ENCODE measurements around the gene SPATA32.
"Not testable (repeated sequence)": the region's sequence is repeated elsewhere in the genome, so short reads cannot be mapped to it uniquely, and the experiment has no call there.

The SPATA32 gene, protein sequence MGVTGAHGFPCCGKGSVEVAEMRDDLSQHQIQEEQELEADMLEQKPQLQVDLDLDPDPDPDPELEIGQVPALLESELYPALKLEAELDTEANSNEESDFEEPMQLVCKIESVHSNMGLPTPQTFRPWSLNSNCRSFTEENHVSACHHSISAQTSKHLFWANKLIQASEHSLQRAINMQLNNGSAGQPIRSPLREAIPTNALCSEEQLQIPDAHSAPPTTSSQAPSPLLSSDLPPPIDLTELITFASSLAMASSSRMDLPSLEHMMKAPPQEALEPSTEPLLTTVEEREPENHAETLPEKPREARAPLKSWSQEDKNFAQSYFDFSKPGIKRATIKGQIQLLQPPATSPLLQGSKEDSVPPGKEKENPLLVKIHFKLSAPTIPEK

DNA sequence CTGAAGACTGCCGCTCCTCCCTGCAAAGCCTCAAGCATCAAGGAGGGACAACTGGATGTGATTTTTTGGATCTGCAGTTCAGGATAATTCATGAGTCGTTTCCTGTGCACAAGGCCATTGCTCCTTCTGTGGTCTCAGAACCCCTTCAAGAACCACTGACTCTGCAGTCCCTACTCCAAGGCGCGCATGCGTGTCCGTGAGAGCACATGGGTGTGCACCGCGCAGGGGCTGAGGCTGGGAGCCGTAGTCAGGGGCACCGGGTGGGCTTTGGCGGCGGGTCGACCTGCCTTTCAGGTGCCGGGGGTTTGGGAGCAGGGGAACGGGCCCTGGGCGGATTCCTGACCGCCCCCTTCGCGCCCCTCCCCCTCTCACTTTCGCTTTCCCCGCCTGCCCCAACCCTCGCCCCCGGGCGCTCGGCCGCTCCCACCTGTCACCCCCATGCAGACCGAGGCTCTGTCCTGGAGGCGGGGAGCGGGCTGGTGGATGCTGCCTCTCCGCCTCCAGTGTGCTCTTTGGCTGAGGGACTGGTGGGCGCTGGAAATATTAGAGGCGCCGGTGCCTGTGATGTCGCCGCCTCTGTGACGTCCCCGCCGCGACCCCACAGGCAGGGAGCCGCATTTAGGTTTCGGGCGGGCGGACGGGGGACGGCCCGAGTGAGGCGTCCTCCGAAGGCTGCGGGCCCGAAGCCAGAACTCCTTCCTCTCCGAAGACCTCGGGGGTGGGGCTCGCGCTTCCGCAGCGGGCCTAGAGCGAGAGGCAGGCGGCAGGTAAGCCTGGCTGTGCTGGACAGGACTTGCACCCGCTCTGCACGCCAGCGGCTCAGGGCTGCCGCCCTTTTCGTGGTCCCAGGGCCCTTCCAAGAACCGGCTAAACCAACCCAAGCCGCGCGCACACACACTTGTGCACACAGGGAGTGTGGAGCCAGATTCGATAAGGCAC lies at the start of gene SPATA32:
TSS of gene SPATA32 (minus strand) at position 518 of the 939 bp plus-strand sequence. CDS start at position 440, 78 bp downstream.
- peak; percentile 39 to 41 for DNase-seq (ENCODE audit: low read depth in 1 of 2, low spot score in 1 of 2)

- DNase-seq (ENCODE audit: low read depth in 1 of 2, low spot score in 1 of 2), result no peak
Observed at GRCh38 chr17:45311401-45311759, 49.5 kb upstream of the SPATA32 start.

GRCh38 chr17:45310380-45311324 lies 48.8 kb upstream of the SPATA32 start:
- DNase-seq (ENCODE audit: low read depth in 1 of 2, low spot score in 1 of 2), result no peak

GRCh38 chr17:45309400-45309799 lies 47.5 kb upstream of the SPATA32 start:
- no peak for DNase-seq (ENCODE audit: low read depth in 1 of 2, low spot score in 1 of 2)

DNA sequence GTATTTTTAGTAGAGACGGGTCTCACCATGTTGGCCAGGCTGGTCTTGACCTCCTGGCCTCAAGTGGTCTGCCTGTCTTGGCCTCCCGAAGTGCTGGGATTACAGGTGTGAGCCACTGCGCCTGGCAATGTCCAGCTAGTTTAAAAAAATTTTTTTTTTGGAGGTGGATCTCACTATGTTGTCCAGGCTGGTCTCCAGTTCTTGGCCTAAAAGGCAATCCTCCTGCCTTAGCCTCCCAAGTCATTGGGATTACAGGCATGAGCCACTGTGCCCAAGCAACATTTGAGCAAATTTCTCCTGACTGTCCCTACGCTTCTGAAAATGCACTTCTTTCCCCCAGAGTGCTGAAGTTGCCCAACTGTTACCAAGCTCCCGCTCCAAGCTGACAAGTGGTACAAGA lies 46.9 kb upstream of the SPATA32 start:
- DNase-seq (ENCODE audit: low read depth in 1 of 2, low spot score in 1 of 2), result no peak

DNA sequence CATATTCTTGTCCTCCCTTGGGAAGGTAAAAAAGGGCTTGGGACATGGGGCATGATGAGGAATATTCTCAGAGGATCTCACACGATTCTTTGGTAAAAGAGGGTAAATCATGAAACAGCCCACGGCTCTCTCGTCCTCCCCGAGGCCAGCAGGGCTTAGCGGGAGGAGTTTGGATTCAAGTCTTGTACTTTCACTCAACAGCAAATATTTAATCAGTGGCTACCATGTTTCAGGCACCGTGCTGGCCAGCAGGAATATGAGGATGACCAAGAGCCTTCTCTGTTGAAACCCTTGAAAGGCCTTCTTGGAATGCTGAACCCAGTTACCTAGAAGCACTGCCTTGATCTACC lies 46.1 kb upstream of the SPATA32 start:
- DNase-seq (ENCODE audit: low read depth in 1 of 2, low spot score in 1 of 2), result no peak

DNA sequence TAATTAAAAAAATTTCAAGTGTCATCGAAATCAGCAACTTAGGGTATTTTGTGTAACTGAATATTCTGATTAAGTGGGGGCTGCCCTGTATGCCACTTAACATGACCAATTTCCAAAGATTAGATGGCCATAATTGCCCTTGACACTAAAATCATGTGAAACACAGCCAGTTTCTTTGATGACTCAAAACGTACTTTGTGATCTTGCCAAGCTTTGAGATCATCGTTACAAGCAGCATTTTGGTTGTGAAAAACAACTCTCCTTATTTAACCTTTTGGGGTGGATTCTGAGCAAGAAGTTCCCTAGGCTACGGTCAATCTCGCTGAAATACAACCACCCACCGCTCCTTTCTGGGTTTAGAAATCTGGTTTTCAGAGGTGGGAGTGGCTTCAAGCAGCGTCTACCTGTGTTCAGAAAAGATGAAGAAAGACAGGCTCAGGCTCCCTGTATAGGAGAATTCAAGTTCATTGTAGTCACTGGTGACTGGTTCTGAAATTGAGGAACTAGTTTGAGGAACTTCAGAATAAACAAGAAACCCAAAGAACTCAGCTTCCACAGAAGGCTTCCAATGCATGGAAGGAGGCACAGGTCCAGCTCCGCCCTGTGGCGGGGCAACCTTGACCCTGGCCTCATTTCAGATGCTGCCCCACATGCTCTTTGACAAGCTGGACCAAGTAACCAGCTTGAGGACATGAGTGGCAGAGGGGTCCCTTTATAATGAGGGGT lies 45.6 kb upstream of the SPATA32 start:
- DNase-seq (ENCODE audit: low read depth in 1 of 2, low spot score in 1 of 2), result peak in 1 of 2 donors; percentile 71

- DNase-seq (ENCODE audit: low read depth in 1 of 2, low spot score in 1 of 2), result no peak
Observed at GRCh38 chr17:45306623-45307022, 44.7 kb upstream of the SPATA32 start.

- no peak for DNase-seq (ENCODE audit: low read depth in 1 of 2, low spot score in 1 of 2)
Observed at GRCh38 chr17:45306094-45306493, 44.2 kb upstream of the SPATA32 start.

- no peak for DNase-seq (ENCODE audit: low read depth in 1 of 2, low spot score in 1 of 2)
Observed at GRCh38 chr17:45305530-45306087, 43.7 kb upstream of the SPATA32 start.

DNA sequence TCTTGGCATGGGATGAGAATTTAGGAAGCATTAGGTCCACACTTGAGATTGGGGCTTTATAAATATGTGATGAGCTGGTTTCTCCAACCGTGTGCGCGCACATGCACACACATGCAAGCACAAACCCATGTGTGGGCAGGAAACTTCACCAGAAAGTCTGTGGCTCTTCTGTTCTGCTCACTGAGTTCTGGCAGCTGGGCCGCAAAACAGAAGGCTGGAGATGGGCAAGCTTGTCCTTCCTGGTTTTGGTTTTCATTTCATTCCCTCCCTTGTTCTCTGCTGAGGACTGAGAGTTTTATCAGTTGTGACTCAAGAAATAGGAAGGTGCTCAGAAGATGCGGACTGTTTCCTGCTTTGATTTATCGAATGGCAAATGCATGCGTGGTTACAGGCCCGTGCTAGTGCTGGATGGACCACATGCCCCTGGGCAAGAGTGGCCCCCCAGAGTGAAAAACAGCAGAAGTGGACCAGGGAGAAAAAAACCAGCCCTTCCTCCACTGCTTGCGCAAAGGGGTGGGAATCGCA lies 40.8 kb upstream of the SPATA32 start:
- DNase-seq (ENCODE audit: low read depth in 1 of 2, low spot score in 1 of 2), result no peak

DNA sequence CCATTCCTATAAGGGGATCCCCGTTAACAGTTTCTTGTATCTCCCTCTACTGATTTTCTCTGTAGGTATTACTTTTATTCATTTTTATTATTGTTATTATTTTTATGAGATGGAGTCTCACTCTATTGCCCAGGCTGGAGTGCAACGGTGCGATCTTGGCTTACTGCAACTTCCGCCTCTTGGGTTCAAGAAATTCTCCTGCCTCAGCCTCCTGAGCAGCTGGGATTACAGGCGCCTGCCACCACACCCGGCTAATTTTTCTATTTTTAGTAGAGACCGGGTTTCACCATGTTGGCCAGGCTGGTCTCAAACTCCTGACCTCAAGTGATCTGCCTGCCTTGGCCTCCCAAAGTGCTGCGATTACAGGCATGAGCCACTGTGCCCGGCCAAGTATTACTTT lies 40.3 kb upstream of the SPATA32 start:
- DNase-seq (ENCODE audit: low read depth in 1 of 2, low spot score in 1 of 2), result not testable (repeated sequence)

DNA sequence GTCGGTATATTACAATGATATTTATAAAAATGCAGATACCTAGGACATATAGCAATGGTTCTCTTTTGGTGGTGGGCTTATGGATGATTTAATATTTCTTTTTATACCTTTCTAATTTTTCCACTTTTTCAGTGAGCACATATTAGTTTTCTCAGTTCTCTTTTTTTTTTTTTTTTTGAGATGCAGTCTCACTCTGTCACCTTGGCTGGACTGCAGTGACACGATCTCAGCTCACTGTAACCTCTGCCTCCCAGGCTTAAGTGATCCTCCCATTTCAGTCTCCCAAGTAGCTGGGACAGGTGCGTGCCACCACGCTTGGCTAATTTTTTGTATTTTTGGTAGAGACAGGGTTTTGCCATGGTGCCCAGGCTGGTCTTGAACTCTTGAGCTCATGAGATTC lies 39.8 kb upstream of the SPATA32 start:
- no peak for DNase-seq (ENCODE audit: low read depth in 1 of 2, low spot score in 1 of 2)

- no peak for DNase-seq (ENCODE audit: low read depth in 1 of 2, low spot score in 1 of 2)
Observed at GRCh38 chr17:45300060-45300751, 38.3 kb upstream of the SPATA32 start.

GRCh38 chr17:45299361-45299760 lies 37.5 kb upstream of the SPATA32 start:
- no peak for DNase-seq (ENCODE audit: low read depth in 1 of 2, low spot score in 1 of 2)

- no peak for DNase-seq (ENCODE audit: low read depth in 1 of 2, low spot score in 1 of 2)
Observed at GRCh38 chr17:45298546-45299285, 36.8 kb upstream of the SPATA32 start.

GRCh38 chr17:45296833-45297124 lies 34.9 kb upstream of the SPATA32 start:
- DNase-seq (ENCODE audit: low read depth in 1 of 2, low spot score in 1 of 2), result no peak

DNA sequence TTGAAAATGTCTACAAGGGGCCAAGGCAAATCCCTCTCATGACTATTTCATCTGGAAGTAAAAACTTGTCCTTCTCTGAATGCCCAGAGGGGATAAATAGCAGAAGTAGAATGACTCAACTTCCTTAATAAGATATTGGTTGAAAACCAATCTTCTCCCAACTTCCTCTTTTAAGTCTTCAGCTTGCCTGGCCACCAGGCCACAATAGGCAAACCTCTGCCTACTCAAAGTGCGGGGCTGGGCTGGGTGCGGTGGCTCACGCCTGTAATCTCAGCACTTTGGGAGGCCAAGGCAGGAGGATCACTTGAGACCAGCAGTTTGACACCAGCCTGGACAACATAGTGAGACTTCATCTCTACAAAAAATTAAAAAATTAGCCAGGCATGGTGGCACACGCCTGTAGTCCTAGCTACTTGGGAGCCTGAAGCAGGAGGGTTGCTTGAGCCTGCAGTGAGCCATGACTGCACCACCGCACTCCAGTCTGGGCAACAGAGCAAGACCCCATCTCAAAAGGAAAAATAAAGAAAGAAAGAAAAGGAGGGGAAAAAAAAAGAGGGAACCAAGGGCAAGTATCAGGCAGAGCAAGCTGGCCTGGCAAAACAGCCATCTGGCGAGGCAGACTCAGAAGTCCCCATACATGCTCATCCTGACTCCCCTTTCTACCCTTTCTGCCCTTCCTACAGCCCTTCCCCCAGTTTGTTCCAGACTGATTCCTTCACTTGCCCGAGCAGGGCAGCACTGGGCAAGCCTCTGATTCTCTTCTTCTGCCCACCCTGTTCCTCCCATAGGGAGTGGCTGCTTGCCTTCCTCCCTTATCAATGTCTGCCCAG lies 34.3 kb upstream of the SPATA32 start:
- no peak for DNase-seq (ENCODE audit: low read depth in 1 of 2, low spot score in 1 of 2)

Data from activated CD4-positive, alpha-beta T cell treated with anti-CD3 and anti-CD28 coated beads, Interleukin-2, amount 50 U/mL, for 24 hours (primary cell).